HepG2 (cell line): Measurements from ENCODE around the gene ELP5. TPM values are rescaled to one million over a fixed set of nuclear protein-coding genes. Genes with fewer than 3 reads are reported as not detected.
A peak's percentile ranks its signal among the peaks of the same experiment; 100 is the strongest.

ENCODE experiments used
- CBX1 ChIP-seq: IDR thresholded peaks from one replicate; pipeline ENCODE4 v1.6.1; 2016; ENCODE audit warnings: antibody characterized with exemption, low read depth
- HOXA3 ChIP-seq: sonication (generic); formaldehyde crosslinking; IDR thresholded peaks from 2 replicates; pipeline ENCODE4 v1.5.0; 2020; ENCODE audit warnings: missing genetic modification reagents
- JUN ChIP-seq: sonication (generic); formaldehyde crosslinking; IDR thresholded peaks from 2 replicates; pipeline ENCODE4 v1.4.0; 2020; ENCODE audit warnings: mild to moderate bottlenecking, missing genetic modification reagents
- MLX ChIP-seq: IDR thresholded peaks from 2 replicates; pipeline ENCODE4 v1.6.1; 2016
- MTA3 ChIP-seq: sonication (generic); formaldehyde crosslinking; IDR thresholded peaks from 2 replicates; pipeline ENCODE4 v1.4.0; 2020; ENCODE audit warnings: missing genetic modification reagents
- MTF1 ChIP-seq: sonication (generic); formaldehyde crosslinking; IDR thresholded peaks from 2 replicates; pipeline ENCODE4 v1.5.0; 2020; ENCODE audit warnings: missing genetic modification reagents
- NR2F1 ChIP-seq, 2 experiments: fragments of 450-650 bp in 1 of 2; formaldehyde crosslinking in 1 of 2; IDR thresholded peaks; 2 replicates each; pipeline versions ENCODE4 v1.5.0 to v1.6.1; 2016 to 2020; ENCODE audit warnings: mild to moderate bottlenecking in 1 of 2, missing compliant biosample characterization in 1 of 2, missing genetic modification reagents in 1 of 2, moderate library complexity in 1 of 2
- PRDM10 ChIP-seq: sonication (generic); formaldehyde crosslinking; IDR thresholded peaks from 2 replicates; pipeline ENCODE4 v1.4.0; 2020; ENCODE audit warnings: low read depth, missing genetic modification reagents
- TERF1 ChIP-seq: sonication (generic); formaldehyde crosslinking; IDR thresholded peaks from 2 replicates; pipeline ENCODE4 v1.8.0; 2022; ENCODE audit warnings: mild to moderate bottlenecking, missing genetic modification reagents, moderate library complexity
- YEATS2 ChIP-seq: sonication (generic); formaldehyde crosslinking; IDR thresholded peaks from 2 replicates; pipeline ENCODE4 v1.4.0; 2020; ENCODE audit warnings: missing genetic modification reagents, borderline replicate concordance
- ZBTB25 ChIP-seq: IDR thresholded peaks from 2 replicates; pipeline ENCODE4 v1.6.1; 2018; ENCODE audit warnings: missing genetic modification reagents
- ZBTB7A ChIP-seq: sonication (generic); formaldehyde crosslinking; IDR thresholded peaks from 2 replicates; pipeline ENCODE4 v1.8.0; 2022; ENCODE audit warnings: mild to moderate bottlenecking, missing genetic modification reagents
- ZFP36L2 ChIP-seq: sonication (generic); formaldehyde crosslinking; IDR thresholded peaks from 2 replicates; pipeline ENCODE4 v1.4.0; 2020; ENCODE audit warnings: missing genetic modification reagents
- ZNF234 ChIP-seq: sonication (generic); formaldehyde crosslinking; conservative IDR thresholded peaks from 2 replicates; pipeline ENCODE4 v1.5.1; 2020; ENCODE audit warnings: mild to moderate bottlenecking, missing genetic modification reagents
- ZNF354B ChIP-seq: sonication (generic); formaldehyde crosslinking; IDR thresholded peaks from 2 replicates; pipeline ENCODE4 v1.8.0; 2022; ENCODE audit warnings: mild to moderate bottlenecking, missing genetic modification reagents
- ZNF510 ChIP-seq: sonication (generic); formaldehyde crosslinking; IDR thresholded peaks from 2 replicates; pipeline ENCODE4 v1.4.0; 2020; ENCODE audit warnings: low read depth, mild to moderate bottlenecking, missing genetic modification reagents
- ZNF576 ChIP-seq: sonication (generic); formaldehyde crosslinking; IDR thresholded peaks from 2 replicates; pipeline ENCODE4 v1.4.0; 2020; ENCODE audit warnings: mild to moderate bottlenecking, missing genetic modification reagents
- ZNF605 ChIP-seq: sonication (generic); formaldehyde crosslinking; IDR thresholded peaks from 2 replicates; pipeline ENCODE4 v1.8.0; 2022; ENCODE audit warnings: mild to moderate bottlenecking, missing genetic modification reagents
- ZNF674 ChIP-seq: sonication (generic); formaldehyde crosslinking; IDR thresholded peaks from 2 replicates; pipeline ENCODE4 v1.5.0; 2020; ENCODE audit warnings: low read depth, mild to moderate bottlenecking, missing genetic modification reagents
- ZNF800 ChIP-seq: sonication (generic); formaldehyde crosslinking; IDR thresholded peaks from 2 replicates; pipeline ENCODE4 v1.4.0; 2020; ENCODE audit warnings: missing genetic modification reagents
- polyA plus RNA-seq, 8 experiments: library from polyadenylated mRNA; depleted of rRNA in 3 of 8; stranded (reverse) in 7 of 8; unstranded in 1 of 8; fragments of >200 nt; fragmentation: Illumina TruSeq in 4 of 8; extraction: Trizol in 4 of 8; gene quantifications; 2 replicates each; pipeline versions ENCODE4 v1.2.1 to v1.2.3, GENCODE V29; 2011 to 2016; ENCODE audit warnings: low read depth in 4 of 8, missing spikeins in 1 of 8, mixed read lengths in 1 of 8; ENCODE audit not compliant: insufficient read depth in 1 of 8
- total RNA-seq, 5 experiments: library from RNA; depleted of rRNA; stranded (reverse); fragments of >200 nt; fragmentation: Illumina TruSeq; extraction: Trizol; gene quantifications; 2 replicates each; pipeline ENCODE4 v1.2.3, GENCODE V29; 2016; ENCODE audit warnings: low read depth in 1 of 5

ELP5 gene
- total and polyA plus RNA-seq, 2 of the 13 experiments (the other 11 are each of a cell fraction or from before 2014, with no cell fraction given), result 67.6 to 69.8 TPM

- no peak for TF ChIP-seq ZNF234 (CRISPR knock-in tag)
- TF ChIP-seq ZBTB25 (CRISPR knock-in tag), result peak; percentile 86
- TF ChIP-seq YEATS2 (CRISPR knock-in tag), result peak; percentile 94
- TF ChIP-seq ZNF354B (CRISPR knock-in tag), result no peak
- peak; percentile 97 for TF ChIP-seq PRDM10 (CRISPR knock-in tag)
- TF ChIP-seq ZNF800 (CRISPR knock-in tag), result peak; percentile 60; the same call in 1 of the 2 replicates
- peak; percentile 52; the same call in 1 of the 2 replicates for TF ChIP-seq ZNF510
- no peak for TF ChIP-seq ZFP36L2 (CRISPR knock-in tag)
- TF ChIP-seq ZNF674 (CRISPR knock-in tag), result peak; percentile 79; the same call in 1 of the 2 replicates
- peak; percentile 86 for TF ChIP-seq HOXA3 (CRISPR knock-in tag)
- 0 out of 4 replicates have a peak, but pooled peaks of 1 of the 2 experiments have one; percentile 28 for TF ChIP-seq NR2F1 (CRISPR knock-in tag; IDR thresholded peaks at IDR 0.05)
- TF ChIP-seq CBX1, result peak; percentile 99
- peak; percentile 55; the same call in 1 of the 2 replicates for TF ChIP-seq ZBTB7A (CRISPR knock-in tag)
- no peak for TF ChIP-seq TERF1 (CRISPR knock-in tag)
- no peak for TF ChIP-seq ZNF576
- no peak for TF ChIP-seq JUN (CRISPR knock-in tag)
- peak; percentile 93; the same call in 1 of the 2 replicates for TF ChIP-seq MLX (CRISPR knock-in tag)
- TF ChIP-seq MTF1, result no peak
- TF ChIP-seq MTA3 (CRISPR knock-in tag), result no peak
- TF ChIP-seq ZNF605 (CRISPR knock-in tag), result 0 out of 2 replicates have a peak, but pooled peaks have one; percentile 46
Observed at GRCh38 chr17:7234083-7234951, 17.7 kb upstream of the ELP5 start, which contains the start of gene DVL2 (continued).
